NCI-H187 treated with DMSO at 0.1 percent for 48 hours (cell line): ENCODE data around the gene NOL4L.

Experiments
- DNase-seq: peaks from one replicate; lab custom pipeline; 2025; lab: John Stamatoyannopoulos, UW

NOL4L gene

DNA sequence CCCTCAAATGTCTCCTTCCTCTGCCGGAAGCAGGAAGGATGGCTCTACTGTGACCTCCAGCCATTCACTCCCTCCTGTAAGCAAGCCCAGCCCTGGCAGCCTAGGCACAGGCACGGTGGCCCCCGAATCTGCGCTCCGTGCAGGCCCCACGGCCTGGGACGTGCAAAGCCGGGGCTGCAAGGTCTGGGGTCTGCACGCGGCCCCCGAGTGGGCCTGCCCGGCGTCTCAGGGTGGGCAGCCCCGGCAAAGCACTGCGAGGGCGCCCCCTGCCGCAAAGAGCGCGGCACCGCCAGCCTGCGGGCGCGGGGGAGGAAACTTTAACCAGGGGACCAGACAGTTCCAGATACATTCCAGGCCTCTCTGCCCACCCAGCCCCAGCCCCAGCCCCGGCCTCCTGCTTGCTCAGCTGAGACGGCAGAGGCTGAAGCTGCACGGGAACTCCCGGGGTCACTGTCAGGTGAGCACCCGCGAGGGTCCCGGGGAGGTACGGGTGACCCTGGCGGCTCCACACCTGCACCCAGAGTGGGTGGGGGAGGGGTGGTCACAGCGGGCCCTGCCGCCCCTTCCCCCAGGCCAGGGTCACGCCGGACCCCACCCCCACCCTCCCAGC, 128.2 kb downstream of the NOL4L start:
- no peak for DNase-seq

DNA sequence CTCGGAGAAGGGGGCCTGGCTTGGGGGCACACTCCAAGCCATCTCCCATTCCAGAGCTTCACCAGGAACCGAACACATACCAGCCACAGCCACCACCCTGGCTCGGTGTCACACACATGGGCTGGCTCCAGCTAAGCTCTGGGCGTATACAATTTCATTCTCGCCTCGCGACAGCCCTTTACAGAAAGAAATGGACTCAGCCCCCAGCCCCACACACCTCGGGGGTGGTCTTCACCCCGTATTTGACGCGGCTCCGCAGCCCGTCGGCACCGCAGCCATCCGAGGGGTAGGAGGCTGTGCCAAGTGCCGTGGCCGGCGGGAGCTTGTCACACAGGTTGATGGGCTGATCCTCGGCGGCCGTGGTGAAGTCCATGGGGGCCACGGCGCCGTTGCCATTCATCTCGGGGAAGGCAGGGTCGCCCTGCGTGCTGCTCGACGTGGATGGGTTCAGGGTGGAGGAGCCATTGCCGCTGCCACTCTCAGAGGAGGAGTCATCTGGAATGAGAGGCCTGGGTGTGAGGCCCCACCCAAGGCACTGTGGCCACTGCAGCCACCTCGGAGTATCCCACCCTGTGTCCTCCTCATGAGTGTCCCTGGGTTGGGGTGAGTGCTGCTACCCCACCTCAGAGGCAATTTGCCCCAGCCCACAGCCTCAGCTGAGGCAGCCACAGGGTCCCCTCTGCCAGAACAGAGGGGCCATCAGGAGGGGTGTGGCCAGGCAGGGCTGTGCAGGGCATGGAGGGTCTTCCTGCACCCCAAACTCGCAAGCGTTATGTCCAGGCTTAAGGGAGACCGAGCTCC, 129.0 kb downstream of the NOL4L start:
- no peak for DNase-seq

GRCh38 chr20:32455171-32455900, 129.8 kb downstream of the NOL4L start:
- no peak for DNase-seq

GRCh38 chr20:32454164-32455145, 130.7 kb downstream of the NOL4L start:
- no peak for DNase-seq

DNA sequence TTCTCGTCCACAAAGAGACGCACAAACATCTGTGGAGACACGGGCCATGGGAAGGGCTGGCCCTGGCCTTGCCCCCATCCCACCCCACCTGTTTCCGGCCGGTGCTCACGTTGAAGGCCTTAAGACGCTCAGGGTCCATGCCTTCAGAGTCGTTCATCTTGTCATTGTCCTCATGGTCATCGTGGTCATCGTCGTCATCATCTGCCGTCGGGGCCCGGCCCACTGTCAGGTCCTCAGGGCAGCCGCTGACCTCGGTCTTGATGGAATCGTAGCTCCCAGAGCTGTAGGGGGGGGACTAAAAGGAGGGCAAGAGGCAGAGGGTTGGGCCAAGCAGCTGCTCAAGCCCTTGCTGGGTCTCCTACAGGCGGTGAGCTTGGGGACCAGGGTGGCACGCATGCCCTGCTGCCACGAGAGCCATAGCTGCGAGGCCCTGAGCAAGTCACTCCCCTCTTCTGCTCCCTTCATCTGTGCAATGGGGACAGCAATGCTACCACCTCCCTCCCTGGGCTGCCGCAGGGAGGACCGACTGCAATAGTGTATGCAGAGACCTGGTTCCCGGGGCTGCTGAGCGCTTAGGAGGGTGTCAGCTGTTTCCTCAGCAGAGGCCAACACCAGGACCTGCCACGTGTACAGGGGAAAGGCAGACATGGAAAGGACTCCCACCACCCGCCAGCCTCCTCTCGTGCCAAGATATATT, 131.5 kb downstream of the NOL4L start:
- no peak for DNase-seq

GRCh38 chr20:32452776-32453466, 132.2 kb downstream of the NOL4L start:
- no peak for DNase-seq

DNA sequence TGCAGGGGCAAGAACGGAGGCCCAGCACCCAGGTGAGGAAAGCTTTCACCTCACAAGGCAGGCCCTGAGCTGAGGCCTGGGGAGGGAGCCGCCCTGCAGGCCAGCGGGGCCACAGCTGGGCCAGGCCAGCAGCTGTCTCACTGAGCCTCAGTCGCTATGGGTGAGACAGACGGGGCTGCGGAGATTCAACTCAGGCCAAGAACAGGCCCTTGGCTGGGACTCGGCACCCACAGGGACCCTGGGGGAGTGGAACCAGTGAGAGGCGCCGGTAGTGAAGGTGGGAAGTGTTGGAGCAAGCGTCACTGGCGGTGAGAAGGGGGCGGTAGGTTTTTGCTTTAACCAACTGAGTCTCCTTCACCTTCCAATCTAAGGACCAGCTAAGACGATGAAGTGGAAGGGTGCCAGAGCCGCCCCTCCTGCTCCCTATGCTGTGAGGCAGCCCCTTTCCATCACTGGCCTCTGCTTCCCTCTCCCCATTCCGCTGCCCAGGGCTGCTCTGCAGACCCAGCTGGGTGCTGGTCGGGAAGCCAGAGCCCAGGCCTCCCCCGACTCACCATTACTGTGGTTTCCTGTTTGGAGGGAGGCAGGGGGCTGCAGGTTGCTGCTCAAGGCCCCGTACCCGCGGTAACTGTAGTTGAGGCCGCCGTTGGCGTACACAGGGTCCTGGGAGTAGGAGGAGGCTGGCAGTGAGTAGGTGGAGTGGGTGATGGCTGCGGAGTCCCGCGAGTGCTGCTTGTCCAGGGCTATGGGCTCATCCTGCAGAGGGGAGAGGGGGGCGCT, 133.3 kb downstream of the NOL4L start:
- DNase-seq = no peak

DNA sequence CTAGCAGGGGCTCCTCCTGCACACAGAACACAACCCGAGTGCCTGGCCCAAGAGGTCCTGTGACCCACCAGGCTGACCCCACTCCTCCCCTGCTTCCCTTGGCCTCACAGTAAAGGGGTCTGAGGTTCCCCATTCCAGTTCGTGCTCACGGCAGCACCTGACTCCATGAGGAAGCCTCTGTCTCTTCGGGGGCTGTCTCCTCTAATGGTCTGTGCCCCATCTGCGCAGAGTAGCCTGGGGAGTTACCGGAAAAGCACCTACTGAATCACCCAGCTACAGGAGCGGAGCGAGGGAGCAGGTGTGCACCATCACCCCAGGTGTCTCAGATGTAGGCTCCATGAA, 133.8 kb downstream of the NOL4L start:
- no peak for DNase-seq

- no peak for DNase-seq
These were observed 134.6 kb downstream of the NOL4L start for GRCh38 chr20:32450484-32451061.

- DNase-seq = no peak
These were observed 135.2 kb downstream of the NOL4L start for GRCh38 chr20:32449890-32450401.

DNA sequence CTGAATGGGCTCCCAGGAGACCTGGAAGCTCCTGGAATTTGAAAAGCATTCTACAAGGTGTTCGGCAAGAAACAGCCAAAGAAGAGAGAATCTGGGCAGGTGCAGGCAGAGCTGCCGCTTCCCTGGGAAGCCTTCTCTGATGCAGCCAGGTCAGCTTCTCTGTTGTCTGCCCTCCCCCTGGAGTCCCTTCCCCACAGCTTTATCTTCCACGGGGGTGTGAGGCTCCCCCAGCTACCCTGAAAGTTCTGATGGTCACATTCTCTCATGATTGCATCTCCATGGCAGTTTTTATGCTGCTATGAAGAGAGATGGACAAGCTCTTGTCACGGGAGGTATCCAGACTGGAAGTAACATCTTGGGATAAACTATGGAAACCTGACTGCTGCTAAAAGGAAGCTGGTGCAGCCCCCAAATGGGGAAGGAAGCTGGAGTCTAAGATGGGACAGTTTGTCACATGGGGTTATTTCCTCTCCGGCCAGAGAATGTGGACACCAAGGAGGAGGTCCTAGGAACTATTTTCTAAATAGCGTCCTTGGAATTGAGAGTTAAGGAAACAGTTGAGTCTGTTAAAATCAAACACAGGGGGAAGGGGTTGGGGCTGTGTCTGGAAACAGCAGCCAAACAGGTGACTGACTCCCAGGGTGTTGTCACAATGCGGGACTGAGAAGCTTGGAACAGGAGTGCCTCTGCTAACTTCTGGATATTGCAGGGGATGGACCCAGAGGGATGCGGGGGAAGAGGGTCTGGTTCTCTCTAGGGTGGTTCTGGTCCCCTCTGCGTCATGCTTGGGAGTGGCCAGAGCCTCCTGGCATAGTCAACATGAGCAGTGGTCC, 135.9 kb downstream of the NOL4L start:
- no peak for DNase-seq

- DNase-seq = no peak
These were observed 136.7 kb downstream of the NOL4L start for GRCh38 chr20:32448306-32449056.

DNA sequence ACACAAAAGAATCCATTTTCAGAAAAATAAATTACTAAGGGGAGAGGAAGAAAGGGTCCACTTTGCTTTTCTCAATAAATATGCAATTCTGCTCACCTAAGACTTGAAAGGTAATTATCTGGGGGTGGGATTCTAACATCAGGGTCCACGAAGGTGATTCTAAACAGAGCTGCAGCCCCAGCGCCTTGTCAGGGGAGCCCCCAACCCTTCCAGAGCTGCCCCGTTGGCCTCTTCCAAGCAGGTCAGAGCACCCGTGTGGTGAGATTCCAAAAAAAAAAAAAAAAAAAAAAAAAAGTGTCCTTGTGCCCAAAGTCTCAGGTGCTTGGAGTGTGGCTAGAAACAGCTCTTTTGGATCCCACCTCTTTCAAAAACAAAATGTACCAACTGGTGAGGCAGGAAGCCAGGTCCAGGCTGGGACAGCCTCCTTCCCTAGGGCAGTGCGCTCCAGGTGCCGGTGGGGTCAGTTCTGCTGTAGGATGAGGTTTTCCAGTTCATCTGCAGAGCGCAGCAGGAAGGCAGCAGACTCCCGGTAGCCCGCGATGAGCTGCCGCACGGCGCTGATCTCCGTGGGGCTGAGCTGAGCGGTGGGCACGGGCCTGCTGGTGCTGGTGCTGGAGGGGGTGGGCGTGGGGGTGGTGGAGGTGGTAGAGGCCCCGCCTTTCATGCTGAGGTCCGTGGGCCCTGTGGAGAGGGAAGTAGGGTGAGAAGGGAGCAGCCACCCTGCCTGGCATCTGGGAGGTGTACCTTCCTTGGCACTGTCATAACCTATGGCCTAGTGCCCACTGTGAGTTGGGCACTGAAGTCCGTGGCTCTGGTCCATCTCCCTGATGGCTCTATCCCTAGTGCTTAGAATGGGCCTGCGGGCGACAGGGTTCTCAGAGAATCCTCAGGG, 137.8 kb downstream of the NOL4L start:
- DNase-seq = no peak

- no peak for DNase-seq
These were observed 138.6 kb downstream of the NOL4L start for GRCh38 chr20:32446301-32447100.

GRCh38 chr20:32445539-32446273, 139.4 kb downstream of the NOL4L start:
- peak; percentile 24 for DNase-seq
